HEK293 (cell line): ENCODE measurements around the gene GPR146.

Experiments used
- CTCF ChIA-PET: fragments of 350-600 bp; formaldehyde crosslinking; extraction: SDS; loops from one replicate; lab custom pipeline; 2021; ENCODE audit warnings: antibody characterized with exemption; lab: Yijun Ruan, JAX
- POLR2A ChIA-PET: fragments of 300-600 bp; formaldehyde crosslinking; extraction: SDS; loops from one replicate; lab custom pipeline; 2020; ENCODE audit warnings: antibody characterized with exemption, inconsistent platforms; lab: Yijun Ruan, JAX
- H3K27ac ChIP-seq: fragments of 200-500 bp; sonication (Bioruptor generic); 2 replicates; pipeline ENCODE4 v1.5.1; 2014; ENCODE audit warnings: low read depth, low read length, control low read depth, inconsistent platforms; ENCODE audit errors: extremely low read depth
- H3K36me3 ChIP-seq, 2 experiments: fragments of 200-500 bp in 1 of 2; sonication (Bioruptor generic) in 1 of 2; 1 replicate in 1 of 2; 2 replicates in 1 of 2; pipeline ENCODE4 v1.5.1; 2014 to 2017; ENCODE audit warnings: inconsistent platforms in 2 of 2, low read length in 2 of 2; ENCODE audit not compliant: control insufficient read depth in 2 of 2, insufficient read depth in 1 of 2
- H3K4me1 ChIP-seq: fragments of 200-500 bp; sonication (Bioruptor generic); 2 replicates; pipeline ENCODE4 v1.5.1; 2014; ENCODE audit warnings: mild to moderate bottlenecking, low read length, inconsistent platforms; ENCODE audit not compliant: control insufficient read depth, insufficient read depth
- H3K4me3 ChIP-seq: 2 replicates; pipeline ENCODE4 v1.5.1; 2011; ENCODE audit warnings: low read depth, mild to moderate bottlenecking, control low read depth, low read length, moderate library complexity
- H3K9me3 ChIP-seq: fragments of 200-500 bp; sonication (Bioruptor generic); 2 replicates; pipeline ENCODE4 v1.5.1; 2014; ENCODE audit warnings: low read depth, low read length, inconsistent platforms; ENCODE audit not compliant: control insufficient read depth, insufficient read depth
- ATF2 ChIP-seq: fragments of 450-650 bp; formaldehyde crosslinking; IDR thresholded peaks from 2 replicates; pipeline ENCODE4 v1.5.1; 2016; ENCODE audit warnings: missing biosample characterization, missing genetic modification characterization, low read depth
- SCRT1 ChIP-seq: fragments of 450-650 bp; formaldehyde crosslinking; IDR thresholded peaks from 2 replicates; pipeline ENCODE4 v1.5.1; 2016; ENCODE audit warnings: missing biosample characterization, missing genetic modification characterization, borderline replicate concordance
- YY1 ChIP-seq: fragments of 450-650 bp; formaldehyde crosslinking; IDR thresholded peaks from 2 replicates; pipeline ENCODE4 v1.5.1; 2018; ENCODE audit warnings: missing biosample characterization, missing genetic modification characterization
- ZBTB44 ChIP-seq: fragments of 450-650 bp; IDR thresholded peaks from 2 replicates; pipeline ENCODE4 v1.5.1; 2018; ENCODE audit warnings: missing biosample characterization, mild to moderate bottlenecking, missing genetic modification characterization
- ZFP41 ChIP-seq: fragments of 450-650 bp; formaldehyde crosslinking; IDR thresholded peaks from 2 replicates; pipeline ENCODE4 v1.5.1; 2016; ENCODE audit warnings: missing biosample characterization, missing genetic modification characterization, borderline replicate concordance
- ZNF138 ChIP-seq: fragments of 450-650 bp; formaldehyde crosslinking; IDR thresholded peaks from 2 replicates; pipeline ENCODE4 v1.5.1; 2016; ENCODE audit warnings: missing biosample characterization, missing genetic modification characterization, borderline replicate concordance
- ZNF157 ChIP-seq: fragments of 450-650 bp; formaldehyde crosslinking; IDR thresholded peaks from 2 replicates; pipeline ENCODE4 v1.5.1; 2016; ENCODE audit warnings: missing biosample characterization, missing genetic modification characterization
- ZNF398 ChIP-seq: fragments of 450-650 bp; formaldehyde crosslinking; IDR thresholded peaks from 2 replicates; pipeline ENCODE4 v1.5.1; 2017; ENCODE audit warnings: missing biosample characterization, missing genetic modification characterization
- ZNF423 ChIP-seq: fragments of 450-650 bp; formaldehyde crosslinking; IDR thresholded peaks from 2 replicates; pipeline ENCODE4 v1.5.1; 2016; ENCODE audit warnings: missing biosample characterization, missing genetic modification characterization
- ZNF426 ChIP-seq: fragments of 450-650 bp; formaldehyde crosslinking; IDR thresholded peaks from 2 replicates; pipeline ENCODE4 v1.5.1; 2017; ENCODE audit warnings: missing biosample characterization, missing genetic modification characterization, mild to moderate bottlenecking, inconsistent platforms, moderate library complexity
- ZNF473 ChIP-seq: fragments of 450-650 bp; formaldehyde crosslinking; IDR thresholded peaks from 2 replicates; pipeline ENCODE4 v1.5.1; 2017; ENCODE audit warnings: missing biosample characterization, missing genetic modification characterization
- ZNF48 ChIP-seq: fragments of 450-650 bp; formaldehyde crosslinking; IDR thresholded peaks from 2 replicates; pipeline ENCODE4 v1.5.1; 2016; ENCODE audit warnings: missing biosample characterization, missing genetic modification characterization
- ZNF544 ChIP-seq: fragments of 450-650 bp; formaldehyde crosslinking; IDR thresholded peaks from 2 replicates; pipeline ENCODE4 v1.5.0; 2017; ENCODE audit warnings: missing biosample characterization, missing genetic modification characterization
- ZNF560 ChIP-seq: fragments of 450-650 bp; formaldehyde crosslinking; IDR thresholded peaks from 2 replicates; pipeline ENCODE4 v1.5.1; 2017; ENCODE audit warnings: missing biosample characterization, missing genetic modification characterization, borderline replicate concordance
- ZNF585B ChIP-seq: fragments of 450-650 bp; formaldehyde crosslinking; IDR thresholded peaks from 2 replicates; pipeline ENCODE4 v1.5.1; 2016; ENCODE audit warnings: missing biosample characterization, missing genetic modification characterization
- ZNF610 ChIP-seq: fragments of 450-650 bp; formaldehyde crosslinking; IDR thresholded peaks from 2 replicates; pipeline ENCODE4 v1.5.1; 2016; ENCODE audit warnings: missing biosample characterization, missing genetic modification characterization, borderline replicate concordance
- ZNF660 ChIP-seq: fragments of 450-650 bp; IDR thresholded peaks from 2 replicates; pipeline ENCODE4 v1.5.1; 2018; ENCODE audit warnings: missing biosample characterization, mild to moderate bottlenecking, missing genetic modification characterization
- ZNF692 ChIP-seq: fragments of 450-650 bp; formaldehyde crosslinking; IDR thresholded peaks from 2 replicates; pipeline ENCODE4 v1.5.1; 2016; ENCODE audit warnings: missing biosample characterization, missing genetic modification characterization
- ZNF747 ChIP-seq: fragments of 450-650 bp; formaldehyde crosslinking; IDR thresholded peaks from 2 replicates; pipeline ENCODE4 v1.5.1; 2016; ENCODE audit warnings: missing biosample characterization, missing genetic modification characterization
- ZNF837 ChIP-seq: fragments of 450-650 bp; formaldehyde crosslinking; IDR thresholded peaks from 2 replicates; pipeline ENCODE4 v1.5.1; 2016; ENCODE audit warnings: missing biosample characterization, missing genetic modification characterization
- ZSCAN5A ChIP-seq: fragments of 450-650 bp; formaldehyde crosslinking; IDR thresholded peaks from 2 replicates; pipeline ENCODE4 v1.5.1; 2016; ENCODE audit warnings: missing biosample characterization, missing genetic modification characterization

The GPR146 gene

GRCh38 chr7:1091644-1092027 is 47.3 kb downstream of the GPR146 start (continued):
- TF ChIP-seq ZNF585B (tag by site-specific recombination) (no peak), ZNF138 (tag by site-specific recombination) (no peak), ZBTB44 (no peak), ZNF660 (no peak), ZNF398 (tag by site-specific recombination) (no peak), ZNF837 (tag by site-specific recombination) (no peak), ZNF157 (tag by site-specific recombination) (no peak), ZNF426 (tag by site-specific recombination) (no peak)

- H3K4me3 ChIP-seq: no peak overlapping the region
- TF ChIP-seq ZNF544: no peak
- TF ChIP-seq ZNF138 (tag by site-specific recombination): no peak
- TF ChIP-seq ZNF48 (tag by site-specific recombination): no peak
- no peak for TF ChIP-seq YY1 (tag by site-specific recombination)
- no peak for TF ChIP-seq ZNF692 (tag by site-specific recombination)
- TF ChIP-seq ZNF423 (tag by site-specific recombination): no peak
- TF ChIP-seq ZNF610 (tag by site-specific recombination): no peak
- TF ChIP-seq ZSCAN5A: no peak
- no peak for TF ChIP-seq SCRT1
- TF ChIP-seq, all 188 proteins: peak for 0
- CTCF ChIA-PET: interaction anchor here (0.6 kb wide), 1 partner anchor 99 kb away, joined by 3 read pairs; no protein-coding TSS in a partner anchor
- Histone ChIP-seq H3K27ac (no peak overlapping the region), H3K9me3 (no peaks in the 10 kb centered on the region), H3K36me3 (peaks cover 0 to 5% of the 10 kb centered on the region in 2 experiments; a peak in 1 of 3 replicates), H3K4me1 (peaks cover 10% of the 10 kb centered on the region; the same call in 1 of the 2 replicates)
- POLR2A ChIA-PET: no interaction called here
These were observed 47.9 kb downstream of the GPR146 start for GRCh38 chr7:1092161-1092632.

- no peaks in the 10 kb centered on the region for H3K9me3 ChIP-seq
These were observed 48.6 kb downstream of the GPR146 start for GRCh38 chr7:1092806-1093501.

More at GRCh38 chr7:1092806-1093501, 48.6 kb downstream of the GPR146 start:
- POLR2A ChIA-PET: no interaction called here
- CTCF ChIA-PET: interaction anchor here (1.2 to 1.4 kb wide), 2 partner anchors 99 to 100 kb away, joined by 3 to 4 read pairs; no protein-coding TSS in a partner anchor
- no peak overlapping the region for H3K27ac ChIP-seq
- TF ChIP-seq ZFP41 (no peak), ZNF747 (tag by site-specific recombination) (no peak), ZNF473 (no peak), ZNF560 (tag by site-specific recombination) (no peak), ATF2 (tag by site-specific recombination) (no peak)
- 0 out of 2 replicates have a peak, but pooled peaks cover 2% of the 10 kb centered on the region for H3K4me1 ChIP-seq
- peaks cover 0 to 5% of the 10 kb centered on the region in 2 experiments; a peak in 1 of 3 replicates for H3K36me3 ChIP-seq
- H3K4me3 ChIP-seq: no peak overlapping the region
